RPMI7951 (cell line): ENCODE measurements around the gene MYL10. TPM values are rescaled to one million over a fixed set of nuclear protein-coding genes. Genes with fewer than 3 reads are reported as not detected.
"Not testable (repeated sequence)": the region's sequence is repeated elsewhere in the genome, so short reads cannot be mapped to it uniquely, and the experiment has no call there.

Source experiments
- DNase-seq: peaks from one replicate; pipeline ENCODE4 v3.0.0-alpha.2; 2012; ENCODE audit warnings: low read depth
- total RNA-seq: library from RNA; depleted of rRNA; stranded (reverse); fragments of >200 nt; shearing (Covaris generic); gene quantifications from 2 replicates; pipeline ENCODE4 v1.2.3, GENCODE V29; 2014

The MYL10 gene
- total RNA-seq, 1 experiment from 2014 or later = not detected

DNA sequence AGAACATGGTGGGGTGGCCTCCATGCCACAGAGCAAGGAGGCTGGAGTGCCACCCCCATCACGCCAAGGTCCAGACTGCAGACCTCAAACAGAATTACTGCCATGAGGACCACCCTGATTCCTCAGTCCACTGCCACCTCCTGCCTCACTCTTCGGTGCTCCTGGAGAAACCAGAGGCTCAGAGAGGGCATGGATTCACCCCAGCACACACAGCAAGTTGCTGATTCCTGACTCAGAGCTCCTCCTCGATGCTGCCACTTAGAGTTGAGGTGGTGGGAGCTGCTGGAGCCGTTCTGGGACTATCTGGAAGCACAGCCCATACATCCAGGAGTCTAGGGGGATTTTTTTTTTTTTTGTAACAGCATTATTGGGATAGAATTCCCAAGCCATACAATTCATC, 22.0 kb upstream of the MYL10 start:
- DNase-seq = no peak

DNA sequence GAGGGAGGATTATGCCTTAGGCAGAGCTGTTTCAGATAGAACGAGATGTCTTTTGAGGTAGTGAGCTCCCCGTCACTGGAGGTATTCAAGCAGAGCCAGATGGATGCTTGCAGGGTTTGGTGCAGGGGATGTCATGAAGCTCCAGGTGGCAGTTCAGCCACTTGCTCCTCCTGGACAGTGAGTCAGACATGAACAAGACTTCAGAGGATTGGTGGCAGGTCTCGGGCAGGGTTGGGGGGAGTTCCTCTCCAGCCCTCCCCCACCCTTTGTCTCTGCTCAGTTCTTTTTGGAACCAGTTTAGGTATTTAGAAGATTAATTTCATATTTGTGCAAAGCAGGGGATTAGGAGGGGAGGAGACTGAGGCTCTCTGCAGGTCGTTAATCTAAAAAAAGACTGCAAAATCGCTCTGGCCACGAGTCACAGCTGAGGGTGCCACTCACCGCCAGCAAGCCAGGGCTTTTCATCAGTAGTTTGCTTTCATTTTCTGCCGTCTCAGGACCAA, 21.5 kb upstream of the MYL10 start:
- peak; percentile 49 for DNase-seq

DNA sequence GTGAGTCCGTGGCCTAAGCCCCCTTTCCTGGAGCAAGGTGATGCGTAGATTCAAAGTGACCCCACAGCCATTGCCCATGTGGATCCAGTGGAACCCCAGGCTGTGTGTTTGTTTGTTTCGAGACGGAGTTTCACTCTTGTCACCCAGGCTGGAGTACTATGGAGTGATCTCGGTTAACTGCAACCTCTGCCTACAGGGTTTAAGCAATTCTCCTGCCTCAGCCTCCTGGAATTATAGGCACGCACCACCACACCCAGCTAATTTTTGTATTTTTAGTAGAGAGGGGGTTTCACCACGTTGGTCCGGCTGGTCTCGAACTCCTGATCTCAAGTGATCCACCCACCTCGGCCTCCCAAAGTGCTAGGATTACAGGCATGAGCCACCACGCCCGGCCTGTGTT, 18.8 kb upstream of the MYL10 start:
- DNase-seq = not testable (repeated sequence)

DNA sequence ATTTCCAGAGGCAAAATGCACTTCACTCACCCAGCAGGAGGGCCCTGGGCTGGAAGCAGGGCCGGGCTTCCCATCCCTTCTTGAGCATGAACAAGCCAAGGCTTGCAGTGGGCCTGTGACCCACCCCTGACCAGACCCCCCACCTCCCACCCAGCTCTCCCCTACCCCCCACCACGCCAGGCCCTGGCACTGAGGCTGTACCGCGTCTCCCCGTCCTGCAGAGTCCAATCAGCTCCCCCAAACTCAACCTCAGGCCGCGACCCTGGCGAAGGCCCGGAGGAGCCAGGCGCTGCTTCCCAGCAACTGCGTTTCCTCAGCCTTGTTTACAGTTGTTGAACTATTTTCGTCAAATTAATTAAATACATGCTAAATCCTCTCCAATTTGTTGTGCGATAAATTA, 16.9 kb upstream of the MYL10 start:
- no peak for DNase-seq

DNA sequence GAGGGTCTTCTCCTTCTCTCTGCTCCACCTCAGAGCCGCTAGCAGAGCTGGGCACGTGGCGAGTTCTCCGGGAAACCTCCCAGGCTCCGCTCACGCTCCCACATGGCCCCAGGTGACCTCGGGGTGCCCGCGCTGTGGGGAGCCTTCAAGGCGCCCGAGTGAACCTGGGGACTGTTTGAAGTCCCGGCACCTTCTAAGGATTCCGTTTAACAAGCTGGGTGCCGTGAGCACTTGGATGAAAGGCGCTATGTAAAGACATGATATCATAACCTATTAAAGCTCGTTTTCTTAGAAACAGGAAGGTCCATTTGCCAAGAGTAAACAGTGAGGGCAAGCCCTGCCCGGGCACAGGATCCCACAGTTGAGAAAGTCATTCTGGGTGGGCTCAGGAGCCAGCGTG, 15.8 kb upstream of the MYL10 start:
- no peak for DNase-seq

DNA sequence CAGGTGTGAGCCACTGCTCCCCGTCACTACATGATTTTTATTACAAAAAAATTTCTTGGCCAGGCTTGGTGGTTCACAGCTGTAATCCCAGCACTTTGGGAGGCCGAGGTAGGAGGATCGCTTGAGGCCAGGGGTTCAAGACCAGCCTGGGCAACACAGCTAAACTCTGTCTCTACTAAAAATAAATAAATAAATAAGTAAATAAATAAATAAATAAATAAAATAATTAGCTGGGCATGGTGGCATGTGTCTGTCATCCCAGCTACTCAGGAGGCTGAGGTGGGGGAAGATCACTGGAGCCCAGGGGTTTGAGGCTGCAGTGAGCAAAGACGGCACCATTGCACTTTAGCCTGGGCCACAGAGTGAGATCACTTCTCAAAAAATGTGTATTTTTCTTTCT, 10.0 kb upstream of the MYL10 start:
- not testable (repeated sequence) for DNase-seq

DNA sequence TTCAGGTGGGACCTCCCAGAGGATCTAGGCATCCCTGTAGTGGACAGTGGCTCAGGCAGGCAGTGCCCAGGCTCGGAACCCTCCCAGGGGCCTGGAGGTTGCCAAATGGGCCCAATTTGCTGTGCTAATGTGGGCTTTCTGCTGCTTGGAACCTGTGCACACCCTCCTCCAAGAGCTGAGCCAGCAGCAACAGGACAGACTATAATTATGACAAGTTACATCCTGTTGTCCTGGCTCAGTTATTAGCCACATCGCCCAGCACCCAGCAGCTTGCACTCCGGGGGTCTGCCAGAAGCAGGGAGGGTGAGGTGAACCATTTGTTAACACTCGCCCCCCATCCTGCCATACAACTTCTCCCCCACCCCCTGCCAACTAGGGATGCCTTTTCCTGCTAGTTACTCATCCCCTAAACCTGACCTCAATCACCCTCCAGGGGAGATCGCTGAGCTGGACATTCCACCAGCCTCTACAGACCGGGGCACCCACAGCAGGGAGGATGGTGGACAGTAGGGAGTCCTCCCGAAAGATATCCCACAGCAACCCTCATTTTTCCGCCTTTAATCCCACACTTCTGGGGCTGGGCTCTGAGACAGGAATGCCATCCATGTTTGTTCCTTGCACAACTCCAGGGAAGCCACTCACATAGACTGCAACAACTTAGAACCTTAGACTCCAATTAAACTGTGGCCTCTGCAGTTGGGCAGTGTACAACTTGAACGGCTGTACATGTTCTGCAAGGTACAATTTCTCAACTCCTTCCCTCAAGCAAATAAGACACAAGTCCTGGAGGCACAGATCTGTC, 7.9 kb upstream of the MYL10 start:
- peak; percentile 46 for DNase-seq

DNA sequence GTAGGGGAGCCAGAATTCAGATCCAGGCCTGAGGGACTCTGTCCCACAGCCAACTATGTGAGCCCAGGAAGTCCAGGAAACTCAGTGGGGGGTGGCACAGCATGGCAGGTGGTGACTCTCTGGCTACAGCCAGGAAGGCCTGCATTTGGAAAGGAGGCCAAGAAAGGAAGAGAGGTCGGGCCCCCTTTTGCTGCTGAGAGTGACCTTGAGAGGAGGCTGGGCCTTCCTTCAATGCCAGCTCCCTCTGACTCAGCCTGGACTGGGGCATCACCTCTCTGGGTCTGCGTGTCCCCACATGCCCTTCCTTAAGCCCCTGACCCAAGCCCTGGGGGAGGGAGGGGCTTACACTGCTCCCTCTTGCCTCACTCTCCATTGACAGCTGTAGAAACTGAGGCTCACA, 6.4 kb upstream of the MYL10 start:
- peak; percentile 50 for DNase-seq

DNA sequence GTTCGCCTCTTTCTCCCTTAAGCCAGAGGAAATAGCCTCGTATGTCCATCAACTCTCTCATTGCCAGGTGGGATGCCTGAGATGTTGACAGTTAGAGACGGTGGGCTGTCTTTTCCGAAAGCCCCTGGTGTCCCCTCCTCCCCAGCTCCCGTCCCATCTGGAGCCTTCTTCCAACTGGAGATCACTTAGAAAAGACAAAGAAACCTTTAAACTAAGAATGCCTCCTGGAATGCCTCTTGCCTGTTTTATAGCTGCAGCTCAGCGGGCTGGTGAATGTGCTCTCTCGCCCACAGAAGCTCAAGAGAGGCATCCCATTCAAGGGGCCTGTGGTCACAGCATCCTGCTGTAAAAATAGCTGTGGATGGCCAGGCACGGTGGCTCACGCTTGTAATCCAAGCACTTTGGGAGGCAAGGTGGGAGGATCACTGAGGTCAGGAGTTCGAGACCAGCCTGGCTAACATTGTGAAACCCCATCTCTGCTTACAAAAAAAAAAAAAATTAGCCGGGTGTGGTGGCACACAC, 5.2 kb upstream of the MYL10 start:
- peak; percentile 41 for DNase-seq

DNA sequence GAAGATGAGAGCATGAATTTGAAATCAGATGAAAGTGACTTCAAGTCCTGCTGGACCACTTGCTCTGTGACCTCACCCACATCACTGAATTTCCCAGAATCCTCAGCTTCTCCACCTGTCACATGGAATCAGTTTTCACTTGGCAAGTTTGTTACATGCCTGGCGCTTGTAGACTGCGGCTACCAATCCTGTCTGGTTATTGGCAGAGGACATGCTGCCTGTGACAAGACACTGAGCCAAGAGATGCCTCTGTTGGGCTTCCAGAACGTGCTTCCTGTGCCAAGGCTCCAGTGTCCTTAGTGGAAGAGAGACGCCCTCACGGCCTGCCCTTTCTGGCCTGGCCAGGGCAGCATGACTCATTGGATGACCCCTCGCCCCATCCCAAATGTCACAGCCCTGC, 4.4 kb upstream of the MYL10 start:
- no peak for DNase-seq

DNA sequence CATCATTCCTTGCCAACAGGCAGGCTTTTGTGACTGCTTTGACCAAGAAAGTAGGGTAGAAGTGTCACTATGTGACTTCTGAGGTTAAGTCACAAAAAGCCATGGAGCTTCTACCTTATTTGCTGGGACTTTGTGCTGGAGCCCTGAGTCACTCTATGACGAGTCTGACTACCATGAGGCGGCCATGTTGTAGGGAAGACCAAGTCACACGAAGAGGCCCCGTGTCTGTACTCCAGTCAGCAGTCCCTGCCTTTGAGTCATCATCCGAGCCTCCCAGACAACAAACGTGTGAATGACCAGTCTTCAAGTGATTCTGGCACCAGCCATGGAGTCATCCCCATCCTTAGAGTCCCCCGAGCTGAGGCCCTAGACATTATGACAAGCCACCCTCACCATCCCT, 3.5 kb upstream of the MYL10 start:
- peak; percentile 48 for DNase-seq

DNA sequence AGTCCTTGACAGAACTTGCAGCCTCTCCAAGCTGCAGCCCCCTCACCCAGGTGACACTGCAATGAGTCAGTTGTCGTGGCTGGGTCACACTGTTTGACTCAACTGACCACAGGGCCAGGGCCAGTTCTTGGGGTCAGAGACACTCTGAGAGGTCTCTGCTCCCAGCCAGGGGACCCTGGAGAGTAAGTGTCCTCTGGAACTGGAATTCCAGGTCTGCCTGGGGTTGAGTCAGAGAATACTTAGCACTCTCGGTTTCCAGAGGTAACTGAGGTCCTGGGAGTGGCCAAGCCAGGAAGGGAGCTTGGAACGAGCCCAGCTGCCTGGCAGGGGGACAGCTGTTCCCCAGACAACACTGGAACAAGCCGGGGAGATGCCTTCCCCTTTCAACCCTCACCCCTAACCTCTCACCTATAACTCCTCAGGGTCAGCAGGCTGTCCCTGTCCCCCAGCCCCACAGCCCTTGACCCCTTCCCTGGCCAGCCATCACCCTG, 2.2 kb upstream of the MYL10 start:
- DNase-seq = peak; percentile 64

DNA sequence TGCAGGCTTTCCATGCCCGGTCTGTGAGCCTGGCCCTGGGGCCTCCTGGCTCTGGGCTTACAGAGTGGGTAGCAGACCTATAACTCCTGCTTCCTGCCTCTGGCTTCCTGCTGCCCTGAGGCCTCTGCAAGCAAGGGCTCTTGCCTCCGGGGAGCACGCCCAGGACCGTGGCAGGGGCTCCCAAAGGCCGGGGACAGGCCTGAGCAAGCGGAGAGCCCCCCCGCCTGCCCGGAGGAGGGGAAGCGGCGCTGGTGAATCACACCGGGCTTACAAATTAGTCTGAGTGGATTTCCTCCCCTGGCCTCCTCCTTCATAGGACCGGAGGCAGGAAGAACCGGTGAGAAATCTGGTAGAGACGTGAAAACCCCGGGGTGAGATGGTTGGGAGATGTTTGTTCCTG, 1.5 kb upstream of the MYL10 start:
- DNase-seq = peak; percentile 84

DNA sequence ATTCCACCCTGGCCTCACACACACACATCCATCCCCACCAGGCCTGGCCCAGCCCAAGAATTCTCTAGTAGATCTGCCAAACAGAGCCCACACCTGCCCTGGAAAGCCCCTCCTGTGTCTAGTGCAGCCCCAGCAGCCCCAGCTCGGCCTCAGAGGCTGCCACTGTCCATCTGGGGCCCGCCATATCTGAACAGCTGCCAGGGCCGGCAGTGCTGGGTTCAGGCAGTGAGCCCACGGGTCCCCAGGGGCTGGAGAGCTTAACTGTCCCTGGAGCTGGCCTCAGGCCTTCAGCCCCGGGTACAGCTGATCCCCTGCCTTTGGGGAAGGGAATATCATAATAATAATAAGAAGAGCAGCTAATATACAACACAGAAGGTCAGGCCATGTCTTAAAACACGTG, 574 bp downstream of the MYL10 start:
- DNase-seq = no peak

DNA sequence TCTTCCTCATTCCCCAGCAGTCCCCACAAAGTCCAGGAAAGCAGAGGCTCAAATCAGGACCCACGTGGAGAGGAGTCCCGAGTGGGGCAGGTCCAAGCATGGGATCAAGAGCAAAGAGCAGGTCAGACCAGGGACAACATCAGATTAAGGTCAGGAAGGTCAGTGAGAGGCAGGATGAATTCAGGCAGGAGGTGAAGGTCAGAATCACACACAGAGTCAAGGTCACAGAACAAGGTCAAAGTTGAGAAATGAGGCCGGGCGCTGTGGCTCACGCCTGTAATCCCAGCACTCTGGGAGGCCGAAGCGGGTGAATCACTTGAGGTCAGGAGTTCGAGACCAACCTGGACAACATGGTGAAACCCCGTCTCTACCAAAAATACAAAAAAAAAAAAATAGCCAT, 2.3 kb downstream of the MYL10 start:
- DNase-seq = no peak

DNA sequence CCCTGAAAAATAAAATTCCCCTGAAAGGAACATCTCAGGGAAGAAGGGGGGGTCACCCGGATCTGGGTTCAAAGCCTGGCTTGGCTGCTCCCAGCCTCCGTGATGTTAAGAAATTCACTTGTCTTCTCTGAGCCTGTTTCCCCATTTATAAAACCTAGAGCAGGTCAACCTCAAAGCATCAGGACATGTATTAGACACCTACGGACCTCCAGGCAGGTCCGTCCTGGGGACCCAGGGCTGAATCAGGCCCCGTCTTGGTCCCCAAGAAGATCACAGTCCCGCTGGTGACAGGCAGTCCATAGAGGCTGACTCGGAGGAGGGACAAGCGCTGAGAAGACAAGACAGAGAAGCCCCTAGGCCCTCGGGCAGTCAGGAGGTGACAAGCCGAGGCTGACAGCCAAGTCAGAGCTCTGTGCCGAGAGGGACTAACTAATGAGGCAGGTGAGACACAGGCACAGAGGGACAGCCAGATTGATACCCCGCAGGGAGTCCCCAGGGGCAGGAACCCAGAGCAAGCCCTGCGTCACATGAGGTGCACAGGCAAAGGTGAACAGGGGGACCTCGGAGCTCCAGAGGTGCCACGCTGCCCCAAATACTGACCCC, 2.9 kb downstream of the MYL10 start:
- DNase-seq = no peak

DNA sequence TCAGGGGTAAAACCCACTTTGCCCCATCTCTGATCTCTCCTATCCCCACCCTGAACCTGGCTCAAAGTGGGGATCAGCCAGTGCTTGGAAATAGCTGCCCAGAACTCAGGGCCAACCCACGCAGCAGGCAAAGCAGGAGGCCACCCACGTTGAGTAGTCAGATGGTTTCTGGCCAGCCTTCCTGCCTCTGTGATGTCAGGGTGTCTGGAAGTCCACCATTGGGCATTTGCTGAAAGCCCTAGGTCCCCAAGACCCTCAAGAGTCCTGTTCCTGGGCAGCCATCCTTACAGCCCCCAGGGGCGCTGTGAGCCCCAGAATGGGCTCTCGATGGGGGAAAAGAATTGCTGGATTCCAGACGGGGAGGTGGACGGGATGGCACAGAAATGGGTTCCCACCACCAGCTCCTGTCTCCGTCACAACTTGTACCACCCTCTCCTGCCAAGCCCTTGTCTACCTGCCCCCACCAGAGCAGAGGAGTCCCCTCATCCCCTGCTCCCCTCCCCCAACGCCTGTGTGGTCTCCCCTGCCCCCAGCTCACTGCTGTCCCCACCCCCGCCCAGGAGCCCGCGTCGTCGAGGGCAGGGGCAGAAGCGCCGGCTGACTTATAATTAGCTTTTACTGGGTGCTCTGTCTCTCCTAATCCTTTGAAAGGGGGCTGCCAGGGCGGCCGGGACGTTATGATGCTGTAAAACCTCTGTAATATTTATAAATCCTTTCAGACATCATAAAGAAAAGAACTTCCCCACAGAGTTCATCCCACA, 3.9 kb downstream of the MYL10 start:
- no peak for DNase-seq

DNA sequence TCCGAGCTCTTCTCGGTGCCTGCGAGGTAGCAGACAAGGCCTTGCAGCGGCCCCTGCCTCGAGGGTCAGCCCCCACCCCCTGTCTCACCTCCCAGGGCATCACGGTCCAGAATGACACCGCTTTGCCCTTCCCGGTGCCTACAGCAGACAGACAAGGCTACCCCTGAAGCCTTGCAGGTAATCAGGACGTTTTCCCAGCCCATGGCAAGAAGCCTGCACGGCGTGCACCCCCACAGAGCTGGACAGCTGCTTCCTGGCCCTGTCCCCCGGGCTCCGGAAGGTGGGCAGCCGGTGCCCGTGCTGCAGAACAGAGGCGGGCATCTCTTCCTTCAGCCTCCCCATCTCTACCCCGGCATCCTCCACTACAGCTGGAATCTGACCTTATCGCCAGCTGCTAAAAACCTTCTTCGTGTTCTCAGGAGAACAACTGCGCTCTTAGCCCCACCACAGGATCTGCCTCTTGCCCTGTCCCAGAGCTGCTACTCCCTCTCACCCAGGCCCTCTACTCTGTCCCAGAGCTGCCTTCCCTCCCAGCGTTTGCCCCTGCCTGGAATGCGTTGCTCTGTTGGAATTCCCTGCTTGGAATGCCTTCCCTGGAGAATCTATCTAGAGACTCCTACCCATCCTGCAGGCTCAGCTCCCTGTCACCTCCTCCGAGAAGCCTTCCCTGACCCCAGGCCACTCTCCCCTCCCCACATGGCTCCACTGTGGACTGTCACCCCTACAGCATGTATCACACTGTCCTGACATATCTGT, 4.7 kb downstream of the MYL10 start:
- DNase-seq = no peak

DNA sequence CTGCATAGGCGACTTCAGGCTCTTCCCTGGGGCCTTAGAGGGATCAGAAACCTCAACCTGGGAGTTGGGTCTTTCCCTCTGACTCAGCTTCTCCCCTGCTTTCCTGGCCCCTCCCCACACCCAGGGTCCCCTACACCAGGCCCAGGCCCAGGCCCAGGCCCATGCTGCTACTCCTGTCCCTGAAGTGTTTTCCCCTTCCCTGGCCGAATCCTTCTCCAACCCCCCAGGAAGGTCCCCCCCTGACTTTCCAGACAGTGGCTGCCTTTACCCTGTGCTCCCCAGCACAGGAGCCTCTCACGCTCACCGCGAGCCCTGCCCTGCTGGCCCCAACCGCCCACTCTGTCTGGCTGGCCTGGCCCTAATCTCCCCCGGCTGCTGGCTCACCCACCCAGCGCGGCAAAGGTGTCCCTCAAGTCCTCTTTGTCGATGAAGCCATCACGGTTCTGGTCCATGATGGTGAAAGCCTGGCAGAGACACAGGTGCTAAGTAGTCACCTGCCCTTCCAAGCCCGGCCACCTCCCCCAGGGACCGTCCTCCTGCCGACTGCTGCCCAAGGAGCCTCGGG, 6.4 kb downstream of the MYL10 start:
- no peak for DNase-seq

DNA sequence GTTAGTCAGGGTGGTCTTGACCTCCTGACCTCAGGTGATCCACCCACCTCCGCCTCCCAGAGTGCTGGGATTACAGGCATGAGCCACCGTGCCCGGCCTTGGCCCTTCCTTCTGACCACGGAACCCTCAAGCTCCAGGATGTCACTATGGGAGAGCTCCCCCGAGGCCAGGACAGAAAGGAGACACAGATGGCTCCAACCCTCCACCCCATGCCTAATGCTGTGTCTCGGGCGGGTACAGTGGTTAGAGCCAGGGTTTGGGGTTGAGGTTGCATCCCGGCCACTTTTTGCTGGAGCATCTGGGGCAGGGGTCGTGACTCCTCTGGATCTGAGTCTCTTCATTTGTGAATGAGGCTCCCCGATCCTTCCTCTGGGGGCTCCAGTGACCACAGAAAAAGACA, 8.1 kb downstream of the MYL10 start:
- DNase-seq = no peak

DNA sequence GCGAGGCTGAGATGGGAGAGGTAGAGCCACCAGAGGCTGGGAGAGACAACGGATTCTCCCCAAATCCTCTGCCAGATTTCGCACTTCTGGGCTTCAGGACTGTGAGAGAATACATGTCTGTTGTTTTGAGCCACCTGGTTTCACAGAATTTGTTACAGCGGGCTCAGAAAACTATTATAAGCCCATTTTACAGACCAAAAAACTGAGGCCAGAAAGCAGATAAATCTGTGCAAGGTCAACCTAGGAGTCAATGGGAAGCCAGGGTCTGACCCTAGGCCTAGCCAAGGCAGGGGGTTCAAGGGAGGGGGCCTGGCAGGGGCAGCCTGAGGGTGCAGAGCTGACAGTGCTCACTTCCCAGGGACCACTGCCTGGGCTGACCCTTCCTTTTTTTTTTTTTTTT, 8.7 kb downstream of the MYL10 start:
- no peak for DNase-seq
